ENCODE measurements around the gene SOS2.

- no peak for TF ChIP-seq CEBPB (IDR thresholded peaks at IDR 0.05; ENCODE audit: low read depth, low read length)
- TF ChIP-seq, protein P1, sequence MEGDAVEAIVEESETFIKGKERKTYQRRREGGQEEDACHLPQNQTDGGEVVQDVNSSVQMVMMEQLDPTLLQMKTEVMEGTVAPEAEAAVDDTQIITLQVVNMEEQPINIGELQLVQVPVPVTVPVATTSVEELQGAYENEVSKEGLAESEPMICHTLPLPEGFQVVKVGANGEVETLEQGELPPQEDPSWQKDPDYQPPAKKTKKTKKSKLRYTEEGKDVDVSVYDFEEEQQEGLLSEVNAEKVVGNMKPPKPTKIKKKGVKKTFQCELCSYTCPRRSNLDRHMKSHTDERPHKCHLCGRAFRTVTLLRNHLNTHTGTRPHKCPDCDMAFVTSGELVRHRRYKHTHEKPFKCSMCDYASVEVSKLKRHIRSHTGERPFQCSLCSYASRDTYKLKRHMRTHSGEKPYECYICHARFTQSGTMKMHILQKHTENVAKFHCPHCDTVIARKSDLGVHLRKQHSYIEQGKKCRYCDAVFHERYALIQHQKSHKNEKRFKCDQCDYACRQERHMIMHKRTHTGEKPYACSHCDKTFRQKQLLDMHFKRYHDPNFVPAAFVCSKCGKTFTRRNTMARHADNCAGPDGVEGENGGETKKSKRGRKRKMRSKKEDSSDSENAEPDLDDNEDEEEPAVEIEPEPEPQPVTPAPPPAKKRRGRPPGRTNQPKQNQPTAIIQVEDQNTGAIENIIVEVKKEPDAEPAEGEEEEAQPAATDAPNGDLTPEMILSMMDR (conservative IDR thresholded peaks at IDR 0.05; ENCODE audit: low read depth, low read length) = no peak
- TF ChIP-seq RAD21 (IDR thresholded peaks at IDR 0.05; ENCODE audit: low read length) = no peak
- TF ChIP-seq POLR2A (IDR thresholded peaks at IDR 0.05; ENCODE audit: low read depth, low read length) = no peak
- no peak for TF ChIP-seq RFX5 (IDR thresholded peaks at IDR 0.05; ENCODE audit: low read depth, low read length)
- no peak for TF ChIP-seq BHLHE40 (IDR thresholded peaks at IDR 0.05; ENCODE audit: low read depth, low read length)
- TF ChIP-seq RCOR1 (IDR thresholded peaks at IDR 0.05; ENCODE audit: insufficient replicate concordance, low read length) = no peak
- no peak for TF ChIP-seq FOS (IDR thresholded peaks at IDR 0.05; ENCODE audit: low read depth, low read length)
- no peak for TF ChIP-seq MAFK (IDR thresholded peaks at IDR 0.05; ENCODE audit: low read depth, low read length)
- no peak for TF ChIP-seq NFE2L2 (IDR thresholded peaks at IDR 0.05; ENCODE audit: low read depth, low read length)
- TF ChIP-seq, protein P2, sequence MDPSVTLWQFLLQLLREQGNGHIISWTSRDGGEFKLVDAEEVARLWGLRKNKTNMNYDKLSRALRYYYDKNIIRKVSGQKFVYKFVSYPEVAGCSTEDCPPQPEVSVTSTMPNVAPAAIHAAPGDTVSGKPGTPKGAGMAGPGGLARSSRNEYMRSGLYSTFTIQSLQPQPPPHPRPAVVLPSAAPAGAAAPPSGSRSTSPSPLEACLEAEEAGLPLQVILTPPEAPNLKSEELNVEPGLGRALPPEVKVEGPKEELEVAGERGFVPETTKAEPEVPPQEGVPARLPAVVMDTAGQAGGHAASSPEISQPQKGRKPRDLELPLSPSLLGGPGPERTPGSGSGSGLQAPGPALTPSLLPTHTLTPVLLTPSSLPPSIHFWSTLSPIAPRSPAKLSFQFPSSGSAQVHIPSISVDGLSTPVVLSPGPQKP (IDR thresholded peaks at IDR 0.05; ENCODE audit: borderline replicate concordance, low read depth, low read length) = no peak
- no peak for TF ChIP-seq MAZ (IDR thresholded peaks at IDR 0.05; ENCODE audit: borderline replicate concordance, low read depth, low read length)
Measured at GRCh38 chr14:50106178-50106577, 125.2 kb downstream of the SOS2 start.
